IMR-90 (cell line): Measurements from ENCODE around the gene NDUFA6. TPM values are rescaled to one million over a fixed set of nuclear protein-coding genes. Genes with fewer than 3 reads are reported as not detected.

Experiments
- ATAC-seq: fragments of 200-7000 bp; cut with Tn5 transposase; 2 replicates; pipeline ENCODE4 v1.9.1; 2020; ENCODE audit warnings: low read depth, mild to moderate bottlenecking, moderate library complexity
- BruUV-seq: library from RNA; stranded (reverse); fragments of 400-500 nt; replicated peaks from 2 replicates; lab custom pipeline; 2021; lab: Mats Ljungman, UMichigan
- CTCF ChIA-PET: fragments of 300-600 bp; formaldehyde crosslinking; extraction: SDS; loops from one replicate; lab custom pipeline; 2021; ENCODE audit warnings: antibody characterized with exemption; lab: Yijun Ruan, JAX
- POLR2A ChIA-PET: fragments of 300-600 bp; sonication (Branson Sonifier 250); formaldehyde crosslinking; loops from one replicate; lab custom pipeline; 2022; ENCODE audit warnings: antibody characterized with exemption; ENCODE audit not compliant: unreplicated experiment; lab: Charles Lee
- DNase-seq: peaks from one replicate; pipeline ENCODE4 v3.0.0; 2013
- H2AFZ ChIP-seq: replicated peaks from 2 replicates; pipeline ENCODE3; 2013; ENCODE audit warnings: low read length, mild to moderate bottlenecking; ENCODE audit not compliant: poor library complexity
- H2AK5ac ChIP-seq: 2 replicates; pipeline ENCODE4 v1.6.1; 2013; ENCODE audit warnings: low read depth, low read length, inconsistent platforms
- H2AK9ac ChIP-seq: replicated peaks from 2 replicates; pipeline ENCODE3; 2013; ENCODE audit warnings: mild to moderate bottlenecking, low read depth, low read length, moderate library complexity; ENCODE audit not compliant: poor library complexity
- H2BK120ac ChIP-seq: 2 replicates; pipeline ENCODE4 v1.6.1; 2013; ENCODE audit warnings: low read depth, low read length, inconsistent platforms
- H2BK15ac ChIP-seq: 3 replicates; pipeline ENCODE4 v1.6.1; 2013; ENCODE audit warnings: low read depth, low read length, inconsistent platforms
- H2BK20ac ChIP-seq: 2 replicates; pipeline ENCODE4 v1.6.1; 2013; ENCODE audit warnings: low read depth, mild to moderate bottlenecking, inconsistent platforms, low read length, moderate library complexity
- H2BK5ac ChIP-seq: 2 replicates; pipeline ENCODE4 v1.6.1; 2013; ENCODE audit warnings: mild to moderate bottlenecking, low read depth, low read length, inconsistent platforms; ENCODE audit not compliant: poor library complexity, severe bottlenecking
- H3K14ac ChIP-seq: replicated peaks from 2 replicates; pipeline ENCODE4 v1.6.1; 2013; ENCODE audit warnings: low read depth, low read length, inconsistent platforms
- H3K18ac ChIP-seq: 2 replicates; pipeline ENCODE4 v1.6.1; 2013; ENCODE audit warnings: low read depth, low read length, control low read depth
- H3K23ac ChIP-seq: 2 replicates; pipeline ENCODE4 v1.6.1; 2013; ENCODE audit warnings: low read depth, low read length, inconsistent platforms
- H3K27ac ChIP-seq: 2 replicates; pipeline ENCODE4 v1.5.1; 2013; ENCODE audit warnings: mild to moderate bottlenecking, control low read depth, low read length; ENCODE audit not compliant: insufficient read depth
- H3K27me3 ChIP-seq: 2 replicates; pipeline ENCODE4 v1.6.1; 2013; ENCODE audit warnings: low read length; ENCODE audit not compliant: control insufficient read depth, insufficient read depth
- H3K36me3 ChIP-seq: 2 replicates; pipeline ENCODE4 v1.6.1; 2013; ENCODE audit warnings: low read length, mixed read lengths; ENCODE audit not compliant: control insufficient read depth, insufficient read depth
- H3K4ac ChIP-seq: 2 replicates; pipeline ENCODE4 v1.6.1; 2013; ENCODE audit warnings: low read depth, low read length, inconsistent platforms
- H3K4me1 ChIP-seq: 2 replicates; pipeline ENCODE4 v1.6.1; 2013; ENCODE audit warnings: low read length, mixed read lengths; ENCODE audit not compliant: control insufficient read depth, insufficient read depth
- H3K4me2 ChIP-seq: 2 replicates; pipeline ENCODE4 v1.6.1; 2013; ENCODE audit warnings: low read depth, mild to moderate bottlenecking, control low read depth, low read length, moderate library complexity
- H3K4me3 ChIP-seq: 2 replicates; pipeline ENCODE4 v1.5.1; 2013; ENCODE audit warnings: low read depth, mild to moderate bottlenecking, control low read depth, low read length, moderate library complexity; ENCODE audit not compliant: insufficient read depth
- H3K56ac ChIP-seq: 2 replicates; pipeline ENCODE4 v1.6.1; 2013; ENCODE audit warnings: low read length, inconsistent platforms; ENCODE audit not compliant: insufficient read depth; ENCODE audit errors: extremely low read depth
- H3K79me1 ChIP-seq, 2 experiments: 2 replicates each; pipeline ENCODE4 v1.6.1; 2013; ENCODE audit warnings: low read length in 2 of 2, inconsistent platforms in 1 of 2, low read depth in 1 of 2
- H3K9ac ChIP-seq: 2 replicates; pipeline ENCODE4 v1.6.1; 2013; ENCODE audit warnings: low read depth, low read length, control low read depth
- H3K9me1 ChIP-seq: 2 replicates; pipeline ENCODE4 v1.6.1; 2013; ENCODE audit warnings: low read length, inconsistent platforms; ENCODE audit not compliant: insufficient read depth
- H3K9me3 ChIP-seq: 2 replicates; pipeline ENCODE4 v1.6.1; 2013; ENCODE audit warnings: low read length; ENCODE audit not compliant: control insufficient read depth, insufficient read depth
- H4K20me1 ChIP-seq: 2 replicates; pipeline ENCODE4 v1.6.1; 2013; ENCODE audit warnings: low read length, inconsistent platforms; ENCODE audit not compliant: insufficient read depth
- H4K5ac ChIP-seq: 2 replicates; pipeline ENCODE4 v1.6.1; 2013; ENCODE audit warnings: mild to moderate bottlenecking, low read depth, low read length, control low read depth
- H4K8ac ChIP-seq, 2 experiments: 2 replicates each; pipeline ENCODE4 v1.6.1; 2013; ENCODE audit warnings: low read depth in 2 of 2, low read length in 2 of 2, control low read depth in 1 of 2, inconsistent platforms in 1 of 2
- H4K91ac ChIP-seq: 2 replicates; pipeline ENCODE4 v1.6.1; 2013; ENCODE audit warnings: low read depth, low read length, inconsistent platforms; ENCODE audit not compliant: insufficient read depth
- BHLHE40 ChIP-seq: fragments of 150-350 bp; IDR thresholded peaks from 2 replicates; pipeline ENCODE4 v1.6.1; 2016; ENCODE audit warnings: mild to moderate bottlenecking, low read depth, low read length
- CEBPB ChIP-seq: IDR thresholded peaks from 2 replicates; pipeline ENCODE4 v1.6.1; 2012; ENCODE audit warnings: low read depth, low read length, improper control_type of control experiment
- CHD1 ChIP-seq: IDR thresholded peaks from 2 replicates; pipeline ENCODE4 v1.6.1; 2012; ENCODE audit warnings: low read depth, low read length, improper control_type of control experiment
- FOS ChIP-seq: fragments of 150-350 bp; IDR thresholded peaks from 2 replicates; pipeline ENCODE4 v1.6.1; 2016; ENCODE audit warnings: low read depth, low read length
- MXI1 ChIP-seq: IDR thresholded peaks from 2 replicates; pipeline ENCODE4 v1.6.1; 2012; ENCODE audit warnings: low read depth, mild to moderate bottlenecking, low read length, moderate library complexity, borderline replicate concordance
- NFE2L2 ChIP-seq: fragments of 150-350 bp; IDR thresholded peaks from 2 replicates; pipeline ENCODE4 v1.6.1; 2016; ENCODE audit warnings: low read depth, mild to moderate bottlenecking, low read length
- POLR2A ChIP-seq: IDR thresholded peaks from 2 replicates; pipeline ENCODE4 v1.6.1; 2012; ENCODE audit warnings: mild to moderate bottlenecking, low read depth, low read length
- RCOR1 ChIP-seq: IDR thresholded peaks from 2 replicates; pipeline ENCODE4 v1.6.1; 2012; ENCODE audit warnings: mild to moderate bottlenecking, low read length, improper control_type of control experiment; ENCODE audit not compliant: insufficient replicate concordance
- WGBS, 2 experiments: methylation state at CpG; one replicate each; pipeline versions ENCODE4 v1.1.5 to v1.1.7; 2013; ENCODE audit warnings: missing lambda C conversion rate in 2 of 2; ENCODE audit not compliant: insufficient read length in 1 of 2; ENCODE audit errors: extremely low coverage in 2 of 2; 5-methylcytosine and 5-hydroxymethylcytosine counted together
- dilution Hi-C: fragments of 300-500 bp; cut with HindIII; formaldehyde crosslinking; loops from one replicate; pipeline ENCODE4 v1.14.3; 2018; ENCODE audit warnings: low sequenced_read_pairs; ENCODE audit not compliant: unreplicated experiment
- in situ Hi-C: fragments of 300-500 bp; cut with MboI; formaldehyde crosslinking; loops from 3 replicates; pipeline ENCODE4 v1.14.3; 2019; ENCODE audit warnings: low sequenced_read_pairs, inconsistent platforms, mixed read lengths
- intact Hi-C: fragments of 100-400 bp; cut with micrococcal nuclease; formaldehyde crosslinking; loops from 2 replicates; pipeline ENCODE4 v1.10.0; 2022
- polyA plus RNA-seq, 3 experiments: library from polyadenylated mRNA; depleted of rRNA; stranded (reverse); fragments of >200 nt; gene quantifications; 2 replicates each; pipeline ENCODE4 v1.2.3, GENCODE V29; 2012; ENCODE audit warnings: low replicate concordance in 1 of 3
- total RNA-seq: library from RNA; depleted of rRNA; stranded (reverse); fragments of >200 nt; gene quantifications from 2 replicates; pipeline ENCODE4 v1.2.3, GENCODE V29; 2012
- TF ChIP-seq, protein P1 (sequence below): fragments of 150-350 bp; IDR thresholded peaks from 2 replicates; pipeline ENCODE4 v1.6.1; 2017; ENCODE audit warnings: mild to moderate bottlenecking, antibody characterized with exemption, low read length, low read depth

The NDUFA6 gene
- total and polyA plus RNA-seq, 2 of the 4 experiments (the other 2 are of a cell fraction): 48.8 to 89.0 TPM

- Histone ChIP-seq H3K9ac (peak within 1 kb of the TSS; percentile 80), H3K27me3 (no peaks in the 10 kb centered on the region), H2AFZ (peak within 1 kb of the TSS; percentile 98), H3K14ac (peak within 1 kb of the TSS; percentile 96), H2BK120ac (peak within 1 kb of the TSS; percentile 94), H4K91ac (peak within 1 kb of the TSS; percentile 89), H3K56ac (peak within 1 kb of the TSS; percentile 86), H3K4me2 (peak within 1 kb of the TSS; percentile 86), H3K36me3 (peaks cover 12% of the 10 kb centered on the region), H3K4me1 (peaks cover 10% of the 10 kb centered on the region), H3K18ac (peak within 1 kb of the TSS; percentile 26; the same call in 1 of the 2 replicates), H2BK5ac (peak within 1 kb of the TSS; percentile 76), H2BK15ac (peak within 1 kb of the TSS; percentile 46; the same call in 2 of the 3 replicates), H3K9me1 (peaks cover 17% of the 10 kb centered on the region; the same call in 1 of the 2 replicates), H4K5ac (peak within 1 kb of the TSS; percentile 77), H3K23ac (peak within 1 kb of the TSS; percentile 85), H4K8ac (peak within 1 kb of the TSS; percentile 97 to 99), H3K4me3 (peak within 1 kb of the TSS; percentile 59), H3K9me3 (no peaks in the 10 kb centered on the region), H3K79me1 (peaks cover 24 to 49% of the 10 kb centered on the region in 2 experiments), H2AK5ac (peak within 1 kb of the TSS; percentile 92), H4K20me1 (no peaks in the 10 kb centered on the region), H2BK20ac (no peak within 1 kb of the TSS), H3K4ac (peak within 1 kb of the TSS; percentile 99), H3K27ac (peak within 1 kb of the TSS; percentile 74), H2AK9ac (peak within 1 kb of the TSS; percentile 98)
- in situ Hi-C loops (no loop called here), dilution Hi-C loops (no loop called here), intact Hi-C loops (loop anchor here (2.0 kb wide), 1 partner anchor 113 kb away; no protein-coding TSS in a partner anchor)
- no TSS peak for BruUV-seq
- peak; percentile 90 for TF ChIP-seq POLR2A
- TF ChIP-seq, protein P1, sequence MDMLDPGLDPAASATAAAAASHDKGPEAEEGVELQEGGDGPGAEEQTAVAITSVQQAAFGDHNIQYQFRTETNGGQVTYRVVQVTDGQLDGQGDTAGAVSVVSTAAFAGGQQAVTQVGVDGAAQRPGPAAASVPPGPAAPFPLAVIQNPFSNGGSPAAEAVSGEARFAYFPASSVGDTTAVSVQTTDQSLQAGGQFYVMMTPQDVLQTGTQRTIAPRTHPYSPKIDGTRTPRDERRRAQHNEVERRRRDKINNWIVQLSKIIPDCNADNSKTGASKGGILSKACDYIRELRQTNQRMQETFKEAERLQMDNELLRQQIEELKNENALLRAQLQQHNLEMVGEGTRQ: peak; percentile 70
- TF ChIP-seq FOS: peak; percentile 33; the same call in 1 of the 2 replicates
- peak; percentile 91; the same call in 1 of the 2 replicates for TF ChIP-seq MXI1
- TF ChIP-seq BHLHE40: peak; percentile 92
- TF ChIP-seq NFE2L2: no peak
- TF ChIP-seq CHD1: no peak
- no peak for TF ChIP-seq CEBPB
- no peak for TF ChIP-seq RCOR1
- 0% methylated on average over 36 of the region's 71 CpGs; no CpG with 5 or more reads in 1 of the 2 experiments for WGBS, 2 experiments
- ATAC-seq (peak; percentile 92), DNase-seq (peak; percentile 97)
- ChIA-PET CTCF (no interaction called here), POLR2A (interaction anchor here (0.6 kb wide), 1 partner anchor 149 kb away, joined by 9 read pairs; no protein-coding TSS in a partner anchor)
These were observed 11.0 kb downstream of the NDUFA6 start, which contains the start of gene SMDT1 for GRCh38 chr22:42079319-42080251. SMDT1 (plus strand) TSS chr22:42079700; CDS start chr22:42079769, 69 bp downstream.
